Stimulated activated naive B cell treated with anti-CD40 and anti-IgM and Interleukin-4, amounts not matched to agents 10 μg/mL and 1 μg/mL and 100 μg/mL, for 72 hours (primary cell): ENCODE results near the gene RECQL5.
"Not testable (repeated sequence)": the region's sequence is repeated elsewhere in the genome, so short reads cannot be mapped to it uniquely, and the experiment has no call there.

Source experiments
- ATAC-seq, 2 donors: fragments of 150-1000 bp; cut with Tn5 transposase; replicated peaks; 2 replicates each; pipeline ENCODE4 v1.10.0; 2021; ENCODE audit warnings: moderate library complexity in 1 of 2
- DNase-seq: peaks from one replicate; pipeline ENCODE4 v3.0.0; 2021
- H3K27ac Mint-ChIP-seq: one replicate; pipeline ENCODE4 v1.8.0; 2022; ENCODE audit warnings: mild to moderate bottlenecking, mixed read lengths
- H3K27me3 Mint-ChIP-seq, 2 donors: one replicate each; pipeline ENCODE4 v1.8.0; 2022; ENCODE audit warnings: mixed read lengths in 2 of 2
- H3K36me3 Mint-ChIP-seq, 2 donors: one replicate each; pipeline ENCODE4 v1.8.0; 2022; ENCODE audit warnings: mixed read lengths in 2 of 2, mild to moderate bottlenecking in 1 of 2
- H3K4me1 Mint-ChIP-seq, 2 donors: one replicate each; pipeline ENCODE4 v1.8.0; 2022; ENCODE audit warnings: mixed read lengths in 2 of 2, mild to moderate bottlenecking in 1 of 2
- H3K4me3 Mint-ChIP-seq, 2 donors: one replicate each; pipeline ENCODE4 v1.8.0; 2022; ENCODE audit warnings: mild to moderate bottlenecking in 2 of 2, mixed read lengths in 2 of 2, moderate library complexity in 1 of 2
- H3K9me3 Mint-ChIP-seq, 2 donors: one replicate each; pipeline ENCODE4 v1.8.0; 2022; ENCODE audit warnings: mixed read lengths in 2 of 2, mild to moderate bottlenecking in 1 of 2

Gene RECQL5

GRCh38 chr17:75589012-75589918 lies 77.7 kb downstream of the RECQL5 start:
- ATAC-seq (peak; percentile 87), DNase-seq (peak; percentile 88)
- Mint-ChIP-seq H3K4me1 (peaks cover 8 to 28% of the 10 kb centered on the region in 2 donors), H3K27me3 (no peaks in the 10 kb centered on the region), H3K9me3 (no peaks in the 10 kb centered on the region), H3K36me3 (peaks cover 0 to 5% of the 10 kb centered on the region in 2 donors), H3K27ac (peak overlapping the region; percentile 88), H3K4me3 (peak overlapping the region; percentile 75 to 90)

- H3K9me3 Mint-ChIP-seq = no peaks in the 10 kb centered on the region
- H3K4me3 Mint-ChIP-seq = peak overlapping the region; percentile 86 to 90
- DNase-seq (peak; percentile 35), ATAC-seq (peak; percentile 22 to 48)
- H3K27me3 Mint-ChIP-seq = no peaks in the 10 kb centered on the region
- peaks cover 0 to 5% of the 10 kb centered on the region in 2 donors for H3K36me3 Mint-ChIP-seq
- peaks cover 8 to 28% of the 10 kb centered on the region in 2 donors for H3K4me1 Mint-ChIP-seq
- H3K27ac Mint-ChIP-seq = peak overlapping the region; percentile 94
Observed at GRCh38 chr17:75588596-75589011, 78.3 kb downstream of the RECQL5 start.

GRCh38 chr17:75587675-75588595 lies 79.0 kb downstream of the RECQL5 start, which contains the start of gene MYO15B:
Gene MYO15B, plus strand, starts transcription at chr17:75587800. Its CDS starts 258 bp downstream, at chr17:75588058.
- Mint-ChIP-seq H3K9me3 (no peaks in the 10 kb centered on the region), H3K4me3 (peak within 1 kb of the TSS; percentile 86 to 90), H3K27ac (peak within 1 kb of the TSS; percentile 94), H3K4me1 (peaks cover 8 to 28% of the 10 kb centered on the region in 2 donors), H3K36me3 (peaks cover 0 to 5% of the 10 kb centered on the region in 2 donors), H3K27me3 (no peaks in the 10 kb centered on the region)
- DNase-seq (peak; percentile 78), ATAC-seq (peak; percentile 69 to 71)

GRCh38 chr17:75584849-75585175 lies 82.1 kb downstream of the RECQL5 start:
- DNase-seq = no peak
- H3K27me3 Mint-ChIP-seq = no peaks in the 10 kb centered on the region
- peaks cover 4 to 11% of the 10 kb centered on the region in 2 donors for H3K4me1 Mint-ChIP-seq
- H3K27ac Mint-ChIP-seq = no peak overlapping the region
- H3K9me3 Mint-ChIP-seq = peaks cover 0 to 7% of the 10 kb centered on the region in 2 donors
- H3K4me3 Mint-ChIP-seq = no peak overlapping the region
- H3K36me3 Mint-ChIP-seq = no peaks in the 10 kb centered on the region
- ATAC-seq = no peak

- not testable (repeated sequence) for ATAC-seq, DNase-seq, H3K9me3 Mint-ChIP-seq, H3K4me1 Mint-ChIP-seq, H3K27me3 Mint-ChIP-seq, H3K27ac Mint-ChIP-seq, H3K36me3 Mint-ChIP-seq, H3K4me3 Mint-ChIP-seq
Observed at GRCh38 chr17:75583197-75583596, 83.8 kb downstream of the RECQL5 start.

- not testable (repeated sequence) for H3K4me1 Mint-ChIP-seq, H3K27me3 Mint-ChIP-seq, DNase-seq, H3K9me3 Mint-ChIP-seq, H3K36me3 Mint-ChIP-seq
- H3K27ac Mint-ChIP-seq = peak overlapping the region; percentile 20
- peak overlapping the region; percentile 47 to 72 for H3K4me3 Mint-ChIP-seq
- ATAC-seq = peak in 1 of 2 donors; percentile 23
Observed at GRCh38 chr17:75581121-75581725, 85.7 kb downstream of the RECQL5 start.
